Smooth muscle cell (in vitro differentiated cells): ENCODE measurements around the gene DNAJB6. TPM values are rescaled to one million over a fixed set of nuclear protein-coding genes. Genes with fewer than 3 reads are reported as not detected.

Experiments
- DNase-seq: peaks from one replicate; lab custom pipeline; 2025; ENCODE audit not compliant: unreplicated experiment; lab: John Stamatoyannopoulos, UW
- H2AFZ ChIP-seq: fragments of 200-600 bp; sonication (generic); 2 replicates; pipeline ENCODE4 v1.6.0; 2016; ENCODE audit warnings: antibody characterized with exemption, low read depth, mild to moderate bottlenecking
- H3F3A ChIP-seq: fragments of 200-600 bp; sonication (generic); 2 replicates; pipeline ENCODE4 v1.6.0; 2017; ENCODE audit warnings: antibody characterized with exemption, low read depth
- H3K27ac ChIP-seq: fragments of 200-600 bp; sonication (generic); 2 replicates; pipeline ENCODE4 v1.5.1; 2016; ENCODE audit warnings: low read depth, mild to moderate bottlenecking
- H3K27me3 ChIP-seq: fragments of 200-600 bp; sonication (generic); 2 replicates; pipeline ENCODE4 v1.6.1; 2016; ENCODE audit warnings: low read depth, mild to moderate bottlenecking
- H3K36me3 ChIP-seq: fragments of 200-600 bp; sonication (generic); 2 replicates; pipeline ENCODE4 v1.5.1; 2016; ENCODE audit warnings: low read depth
- H3K4me1 ChIP-seq: fragments of 200-600 bp; sonication (generic); 2 replicates; pipeline ENCODE4 v1.5.1; 2016; ENCODE audit warnings: low read depth
- H3K4me2 ChIP-seq: fragments of 200-600 bp; sonication (generic); 2 replicates; pipeline ENCODE4 v1.6.0; 2016; ENCODE audit warnings: mild to moderate bottlenecking
- H3K4me3 ChIP-seq: fragments of 200-600 bp; sonication (generic); 2 replicates; pipeline ENCODE4 v1.5.1; 2016; ENCODE audit warnings: mild to moderate bottlenecking
- H3K79me2 ChIP-seq: fragments of 200-600 bp; sonication (generic); 2 replicates; pipeline ENCODE4 v1.6.0; 2016; ENCODE audit warnings: low read depth, mild to moderate bottlenecking
- H3K9ac ChIP-seq: fragments of 200-600 bp; sonication (generic); 2 replicates; pipeline ENCODE4 v1.6.0; 2016; ENCODE audit warnings: low read depth
- H3K9me3 ChIP-seq: fragments of 200-600 bp; sonication (generic); replicated peaks from 2 replicates; pipeline ENCODE4 v1.5.1; 2016; ENCODE audit warnings: low read depth
- H4K20me1 ChIP-seq: fragments of 200-600 bp; sonication (generic); 2 replicates; pipeline ENCODE4 v1.6.0; 2016; ENCODE audit warnings: low read depth
- WGBS: methylation state at CpG from one replicate; pipeline ENCODE4 v1.1.7; 2016; ENCODE audit warnings: low lambda C conversion rate; 5-methylcytosine and 5-hydroxymethylcytosine counted together
- polyA plus RNA-seq: library from polyadenylated mRNA; unstranded; fragments of >200 nt; fragmentation: Nextera tagmentation; extraction: Ambion mirVana; gene quantifications from 2 replicates; pipeline ENCODE4 v1.2.1, GENCODE V29; 2016
- total RNA-seq: library from RNA; depleted of rRNA; stranded (reverse); fragments of >200 nt; gene quantifications from 2 replicates; pipeline ENCODE4 v1.2.3, GENCODE V29; 2014
- TF ChIP-seq, protein P1 (sequence below): fragments of 200-600 bp; sonication (generic); IDR thresholded peaks from 2 replicates; pipeline ENCODE4 v1.5.1; 2017; ENCODE audit warnings: borderline replicate concordance, mild to moderate bottlenecking, antibody characterized with exemption; ENCODE audit not compliant: insufficient read depth, poor library complexity, severe bottlenecking

DNAJB6 gene
- total and polyA plus RNA-seq, 2 experiments from 2014 or later: 103 to 104 TPM

DNA sequence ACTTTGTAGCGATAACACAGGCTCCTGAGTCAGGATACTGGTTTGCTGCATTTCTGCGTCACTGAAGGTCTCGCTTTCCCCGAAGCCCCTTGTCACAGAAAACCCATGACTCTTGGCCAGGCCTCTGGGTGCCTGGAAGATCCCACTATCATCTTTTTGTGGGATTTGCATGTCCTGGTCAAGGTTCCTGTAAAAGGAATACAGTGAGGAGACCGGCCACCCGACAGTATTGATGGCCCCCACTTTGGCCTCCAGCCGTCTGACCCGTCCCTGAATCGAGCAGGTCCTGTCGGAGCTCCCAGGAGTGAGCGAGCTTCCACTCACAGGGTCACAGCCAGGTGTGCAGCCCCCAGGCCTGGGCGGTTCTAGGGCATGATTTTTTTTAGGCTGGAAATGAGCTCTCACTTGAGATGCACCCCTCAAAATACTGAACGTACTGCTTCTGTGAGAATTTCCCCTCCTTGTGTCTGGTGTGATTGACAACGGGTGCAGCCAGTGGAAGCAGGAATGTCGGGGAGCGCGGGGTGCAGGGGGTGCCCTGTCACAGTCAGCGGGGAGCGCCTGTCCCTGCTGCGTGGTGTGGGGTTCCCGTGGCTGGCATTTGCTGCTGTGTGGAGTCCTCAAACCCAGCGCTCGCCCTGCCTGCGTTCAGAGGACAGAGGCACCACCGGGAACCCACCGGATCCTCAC is 75.8 kb downstream of the DNAJB6 start:
- no peaks in the 10 kb centered on the region for H3K36me3 ChIP-seq
- H3K27me3 ChIP-seq: no peaks in the 10 kb centered on the region
- DNase-seq: no peak
- H3K4me2 ChIP-seq: peak overlapping the region; percentile 16
- no peaks in the 10 kb centered on the region for H3K79me2 ChIP-seq
- H3K9me3 ChIP-seq: no peaks in the 10 kb centered on the region
- H3K4me3 ChIP-seq: no peak overlapping the region
- no peak overlapping the region for H3K9ac ChIP-seq
- 92% methylated on average over 22 of the region's 26 CpGs for WGBS
- H3K4me1 ChIP-seq: peaks cover 18% of the 10 kb centered on the region
- H3K27ac ChIP-seq: peak overlapping the region; percentile 84
- H2AFZ ChIP-seq: no peak overlapping the region
- peaks cover 5% of the 10 kb centered on the region for H3F3A ChIP-seq
- H4K20me1 ChIP-seq: peaks cover 19% of the 10 kb centered on the region
- TF ChIP-seq, protein P1, sequence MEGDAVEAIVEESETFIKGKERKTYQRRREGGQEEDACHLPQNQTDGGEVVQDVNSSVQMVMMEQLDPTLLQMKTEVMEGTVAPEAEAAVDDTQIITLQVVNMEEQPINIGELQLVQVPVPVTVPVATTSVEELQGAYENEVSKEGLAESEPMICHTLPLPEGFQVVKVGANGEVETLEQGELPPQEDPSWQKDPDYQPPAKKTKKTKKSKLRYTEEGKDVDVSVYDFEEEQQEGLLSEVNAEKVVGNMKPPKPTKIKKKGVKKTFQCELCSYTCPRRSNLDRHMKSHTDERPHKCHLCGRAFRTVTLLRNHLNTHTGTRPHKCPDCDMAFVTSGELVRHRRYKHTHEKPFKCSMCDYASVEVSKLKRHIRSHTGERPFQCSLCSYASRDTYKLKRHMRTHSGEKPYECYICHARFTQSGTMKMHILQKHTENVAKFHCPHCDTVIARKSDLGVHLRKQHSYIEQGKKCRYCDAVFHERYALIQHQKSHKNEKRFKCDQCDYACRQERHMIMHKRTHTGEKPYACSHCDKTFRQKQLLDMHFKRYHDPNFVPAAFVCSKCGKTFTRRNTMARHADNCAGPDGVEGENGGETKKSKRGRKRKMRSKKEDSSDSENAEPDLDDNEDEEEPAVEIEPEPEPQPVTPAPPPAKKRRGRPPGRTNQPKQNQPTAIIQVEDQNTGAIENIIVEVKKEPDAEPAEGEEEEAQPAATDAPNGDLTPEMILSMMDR: no peak

DNA sequence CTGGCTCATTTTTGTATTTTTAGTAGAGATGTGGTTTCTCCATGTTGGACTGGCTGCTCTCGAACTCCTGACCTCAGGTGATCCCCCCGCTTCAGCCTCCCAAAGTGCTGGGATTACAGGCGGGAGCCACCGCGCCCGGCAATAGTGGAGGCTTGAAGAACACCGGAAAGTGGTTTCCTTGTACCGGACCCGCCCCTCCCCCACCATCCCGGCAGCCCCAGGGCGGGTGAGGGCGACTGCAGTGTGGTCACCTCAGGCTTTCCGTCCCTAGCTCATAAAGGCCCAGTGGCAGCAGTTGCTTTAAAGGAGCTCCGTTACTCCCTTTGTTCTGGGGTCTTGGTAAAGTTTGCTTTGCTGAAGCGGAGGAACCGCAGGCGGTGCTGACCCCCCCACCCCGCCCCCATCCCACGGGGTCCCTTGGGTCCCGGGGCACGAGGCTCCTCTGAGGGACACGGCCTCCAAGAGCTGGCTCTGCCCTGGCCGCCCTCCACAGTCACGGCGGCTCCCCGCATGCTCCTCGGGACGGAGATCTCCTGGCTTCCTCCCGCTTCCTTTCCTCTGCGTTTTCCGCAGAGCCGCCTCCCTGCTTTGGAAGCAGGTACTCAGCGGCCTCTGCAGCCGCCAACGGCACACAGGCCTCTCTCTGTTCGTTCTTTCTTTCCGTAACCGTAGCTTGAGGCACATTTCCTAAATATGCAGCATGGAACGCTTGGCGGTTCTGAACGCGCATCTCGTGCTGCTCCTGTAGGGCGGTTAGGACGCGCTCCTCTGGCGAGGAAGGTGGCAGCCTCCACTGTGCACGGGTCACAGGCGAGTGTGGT is 77.3 kb downstream of the DNAJB6 start:
- H4K20me1 ChIP-seq: peaks cover 16% of the 10 kb centered on the region
- H3K79me2 ChIP-seq: no peaks in the 10 kb centered on the region
- TF ChIP-seq, protein P1: no peak
- H3K36me3 ChIP-seq: no peaks in the 10 kb centered on the region
- no peaks in the 10 kb centered on the region for H3K9me3 ChIP-seq
- H3K4me1 ChIP-seq: peaks cover 18% of the 10 kb centered on the region
- WGBS: 95% methylated on average over 36 of the region's 49 CpGs
- no peaks in the 10 kb centered on the region for H3F3A ChIP-seq
- no peak overlapping the region for H3K4me3 ChIP-seq
- no peaks in the 10 kb centered on the region for H3K27me3 ChIP-seq
- no peak overlapping the region for H3K27ac ChIP-seq
- no peak overlapping the region for H2AFZ ChIP-seq
- no peak for DNase-seq
- H3K4me2 ChIP-seq: no peak overlapping the region
- H3K9ac ChIP-seq: no peak overlapping the region

DNA sequence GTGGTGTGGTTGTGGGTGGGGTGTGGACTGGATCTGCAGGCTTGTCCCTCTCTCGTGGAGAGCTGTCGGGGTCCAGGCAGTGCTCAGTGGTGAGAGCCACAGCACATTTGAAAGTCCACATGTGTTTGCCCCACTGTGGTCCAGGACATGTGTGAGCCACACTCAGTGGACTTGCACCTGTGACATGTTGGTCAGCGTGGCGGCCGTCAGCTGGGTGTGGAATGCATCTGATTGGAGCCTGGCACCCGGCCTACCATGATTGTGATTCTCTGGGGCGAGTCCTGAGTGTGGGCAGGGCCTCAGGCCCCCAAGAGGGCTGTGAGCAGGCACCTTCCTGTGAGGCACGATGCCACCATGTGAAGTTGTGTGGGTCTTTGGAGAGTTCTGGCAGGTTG is 77.9 kb downstream of the DNAJB6 start:
- Histone ChIP-seq H3K9me3 (no peaks in the 10 kb centered on the region), H3K4me1 (peaks cover 18% of the 10 kb centered on the region), H3F3A (no peaks in the 10 kb centered on the region), H4K20me1 (peaks cover 16% of the 10 kb centered on the region), H3K4me2 (no peak overlapping the region), H3K27ac (no peak overlapping the region), H3K27me3 (no peaks in the 10 kb centered on the region), H3K4me3 (no peak overlapping the region), H2AFZ (no peak overlapping the region), H3K79me2 (no peaks in the 10 kb centered on the region), H3K36me3 (no peaks in the 10 kb centered on the region), H3K9ac (no peak overlapping the region)
- TF ChIP-seq, protein P1: no peak
- DNase-seq: no peak
- 97% methylated on average over 8 of the region's 8 CpGs for WGBS

DNA sequence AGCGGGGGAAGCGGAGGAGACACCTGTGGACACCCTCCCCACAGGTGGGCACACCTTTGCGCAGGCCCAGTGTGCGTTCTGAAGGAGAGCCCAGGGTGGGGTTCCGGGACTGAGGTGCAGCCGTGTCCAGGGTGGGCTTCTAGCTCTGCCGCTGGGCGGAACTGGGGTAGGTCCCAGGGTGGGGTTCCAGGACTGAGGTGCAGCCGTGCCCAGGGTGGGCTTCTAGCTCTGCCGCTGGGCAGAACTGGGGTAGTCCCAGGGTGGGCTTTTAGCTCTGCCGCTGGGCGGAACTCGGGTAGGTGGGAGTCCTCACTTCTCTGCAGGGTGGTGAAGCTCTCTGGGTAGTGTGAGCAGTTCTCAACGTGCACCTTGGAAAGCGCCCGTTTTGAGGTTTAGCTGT is 78.7 kb downstream of the DNAJB6 start:
- no peaks in the 10 kb centered on the region for H3F3A ChIP-seq
- no peak overlapping the region for H3K27ac ChIP-seq
- no peak overlapping the region for H3K9ac ChIP-seq
- H3K4me3 ChIP-seq: no peak overlapping the region
- DNase-seq: no peak
- H3K4me2 ChIP-seq: no peak overlapping the region
- peaks cover 16% of the 10 kb centered on the region for H4K20me1 ChIP-seq
- no peaks in the 10 kb centered on the region for H3K27me3 ChIP-seq
- 94% methylated on average over 16 of the region's 16 CpGs for WGBS
- H3K9me3 ChIP-seq: no peaks in the 10 kb centered on the region
- H3K79me2 ChIP-seq: no peaks in the 10 kb centered on the region
- H2AFZ ChIP-seq: no peak overlapping the region
- H3K36me3 ChIP-seq: no peaks in the 10 kb centered on the region
- peaks cover 18% of the 10 kb centered on the region for H3K4me1 ChIP-seq
- TF ChIP-seq, protein P1: no peak
